Hepatic stellate cell (primary cell): ENCODE data around the gene SYP.

Experiments used
- DNase-seq: peaks from one replicate; pipeline ENCODE4 v3.0.0; 2011; ENCODE audit warnings: low spot score

SYP gene

GRCh38 chrX:49199906-49200771, at the start of gene SYP:
SYP (minus strand) TSS chrX:49200193; CDS start chrX:49200186, 7 bp downstream.
- peak; percentile 90 for DNase-seq

GRCh38 chrX:49249616-49250015, 49.6 kb upstream of the SYP start:
- DNase-seq: no peak

GRCh38 chrX:49249071-49249470, 49.1 kb upstream of the SYP start:
- no peak for DNase-seq

- no peak for DNase-seq
These were observed 48.2 kb upstream of the SYP start for GRCh38 chrX:49247916-49248811.

- DNase-seq: no peak
These were observed 47.4 kb upstream of the SYP start for GRCh38 chrX:49247346-49247745.

GRCh38 chrX:49246541-49246940, 46.5 kb upstream of the SYP start:
- no peak for DNase-seq

GRCh38 chrX:49244207-49244606, 44.2 kb upstream of the SYP start:
- DNase-seq: no peak

- no peak for DNase-seq
These were observed 43.2 kb upstream of the SYP start for GRCh38 chrX:49243166-49243565.

- no peak for DNase-seq
These were observed 42.6 kb upstream of the SYP start for GRCh38 chrX:49242545-49243066.

GRCh38 chrX:49238735-49239134, 38.7 kb upstream of the SYP start:
- DNase-seq: no peak

- no peak for DNase-seq
These were observed 37.1 kb upstream of the SYP start for GRCh38 chrX:49237060-49237459.

- no peak for DNase-seq
These were observed 34.0 kb upstream of the SYP start for GRCh38 chrX:49233887-49234555.

- no peak for DNase-seq
These were observed 33.2 kb upstream of the SYP start, which contains the start of gene CACNA1F for GRCh38 chrX:49233176-49233575. CACNA1F (minus strand) TSS chrX:49233340; CDS start chrX:49233309, 31 bp downstream.

GRCh38 chrX:49232525-49232924, 32.5 kb upstream of the SYP start:
- DNase-seq: no peak

GRCh38 chrX:49231333-49232000, 31.5 kb upstream of the SYP start:
- no peak for DNase-seq

GRCh38 chrX:49230500-49231232, 30.7 kb upstream of the SYP start:
- DNase-seq: peak; percentile 29

GRCh38 chrX:49228185-49228584, 28.2 kb upstream of the SYP start:
- DNase-seq: no peak

GRCh38 chrX:49227726-49228125, 27.7 kb upstream of the SYP start:
- DNase-seq: no peak

GRCh38 chrX:49226946-49227345, 27.0 kb upstream of the SYP start:
- no peak for DNase-seq

GRCh38 chrX:49225858-49226257, 25.9 kb upstream of the SYP start:
- DNase-seq: no peak

GRCh38 chrX:49221868-49222267, 21.9 kb upstream of the SYP start:
- no peak for DNase-seq
